Stimulated activated CD4-positive, alpha-beta T cell treated with anti-CD3 and anti-CD28 coated beads, Interleukin-15, amount 100 ng/mL, for 48 hours (primary cell): ENCODE measurements around the gene KCNAB1.

Experiments used
- DNase-seq, 2 donors: peaks; one replicate each; pipeline ENCODE4 v3.0.0-alpha.2; 2020; ENCODE audit warnings: low read depth in 2 of 2

The KCNAB1 gene

GRCh38 chr3:156404217-156404616 lies 283.8 kb downstream of the KCNAB1 start:
- no peak for DNase-seq

GRCh38 chr3:156406393-156406792 lies 286.0 kb downstream of the KCNAB1 start:
- no peak for DNase-seq

- no peak for DNase-seq
Measured at GRCh38 chr3:156407617-156408225, 287.3 kb downstream of the KCNAB1 start.

GRCh38 chr3:156409694-156410093 lies 289.3 kb downstream of the KCNAB1 start:
- DNase-seq: no peak

- no peak for DNase-seq
Measured at GRCh38 chr3:156412600-156412999, 292.2 kb downstream of the KCNAB1 start.

GRCh38 chr3:156413293-156413892 lies 293.0 kb downstream of the KCNAB1 start:
- no peak for DNase-seq

GRCh38 chr3:156416846-156417558 lies 296.6 kb downstream of the KCNAB1 start:
- no peak for DNase-seq

- DNase-seq: no peak
Measured at GRCh38 chr3:156417559-156418132, 297.3 kb downstream of the KCNAB1 start.

- no peak for DNase-seq
Measured at GRCh38 chr3:156418428-156418827, 298.1 kb downstream of the KCNAB1 start.

GRCh38 chr3:156421534-156421933 lies 301.2 kb downstream of the KCNAB1 start:
- no peak for DNase-seq

GRCh38 chr3:156424758-156425157 lies 304.4 kb downstream of the KCNAB1 start:
- DNase-seq: no peak

- DNase-seq: no peak
Measured at GRCh38 chr3:156425651-156426050, 305.3 kb downstream of the KCNAB1 start.

GRCh38 chr3:156429125-156429524 lies 308.7 kb downstream of the KCNAB1 start:
- DNase-seq: no peak

GRCh38 chr3:156431334-156432124 lies 311.2 kb downstream of the KCNAB1 start:
- DNase-seq: no peak

GRCh38 chr3:156432563-156432962 lies 312.2 kb downstream of the KCNAB1 start:
- no peak for DNase-seq

GRCh38 chr3:156433138-156433537 lies 312.8 kb downstream of the KCNAB1 start:
- no peak for DNase-seq

GRCh38 chr3:156433910-156434309 lies 313.5 kb downstream of the KCNAB1 start:
- no peak for DNase-seq

GRCh38 chr3:156434921-156435320 lies 314.5 kb downstream of the KCNAB1 start:
- DNase-seq: no peak

- no peak for DNase-seq
Measured at GRCh38 chr3:156443079-156443478, 322.7 kb downstream of the KCNAB1 start.

- DNase-seq: no peak
Measured at GRCh38 chr3:156445117-156446090, 325.0 kb downstream of the KCNAB1 start.

- peak; percentile 4 to 13 for DNase-seq
Measured at GRCh38 chr3:156448300-156448699, 327.9 kb downstream of the KCNAB1 start.
